SU-DHL-6 (cell line): ENCODE results near the gene F2RL3.

Experiments
- EZH2phosphoT487 ChIP-seq: fragments of 200-600 bp; sonication (generic), shearing (Covaris generic); conservative IDR thresholded peaks from 2 replicates; pipeline ENCODE4 v1.6.1; 2018; ENCODE audit warnings: mild to moderate bottlenecking, antibody characterized with exemption, low read length, moderate library complexity, mixed read lengths
- TF ChIP-seq, protein P1 (sequence below): fragments of 200-600 bp; sonication (generic); IDR thresholded peaks from one replicate; pipeline ENCODE4 v1.5.1; 2017; ENCODE audit warnings: antibody characterized with exemption, mild to moderate bottlenecking, low read length, moderate library complexity; ENCODE audit not compliant: insufficient read depth, poor library complexity, severe bottlenecking

DNA sequence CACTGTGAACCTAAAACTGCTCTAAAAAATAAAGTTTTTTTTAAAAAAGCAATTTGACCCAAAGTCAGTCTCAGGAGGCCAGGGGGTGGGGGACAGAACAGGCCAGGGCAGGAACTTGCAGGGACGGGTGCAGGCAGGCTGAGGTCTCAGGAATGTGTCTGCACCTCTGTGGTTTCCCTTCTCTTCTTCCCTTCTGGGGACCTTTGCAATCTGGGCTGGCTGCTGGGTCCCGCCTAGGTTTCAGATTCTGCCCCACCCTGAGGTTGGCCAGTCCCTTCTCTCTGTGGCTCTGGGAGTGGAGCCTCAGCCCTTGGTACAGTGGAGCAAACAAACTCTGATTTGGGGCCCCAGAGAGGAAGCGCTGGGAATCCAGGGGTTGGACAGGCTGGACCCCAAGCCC lies 5.3 kb upstream of the F2RL3 start:
- TF ChIP-seq, protein P1, sequence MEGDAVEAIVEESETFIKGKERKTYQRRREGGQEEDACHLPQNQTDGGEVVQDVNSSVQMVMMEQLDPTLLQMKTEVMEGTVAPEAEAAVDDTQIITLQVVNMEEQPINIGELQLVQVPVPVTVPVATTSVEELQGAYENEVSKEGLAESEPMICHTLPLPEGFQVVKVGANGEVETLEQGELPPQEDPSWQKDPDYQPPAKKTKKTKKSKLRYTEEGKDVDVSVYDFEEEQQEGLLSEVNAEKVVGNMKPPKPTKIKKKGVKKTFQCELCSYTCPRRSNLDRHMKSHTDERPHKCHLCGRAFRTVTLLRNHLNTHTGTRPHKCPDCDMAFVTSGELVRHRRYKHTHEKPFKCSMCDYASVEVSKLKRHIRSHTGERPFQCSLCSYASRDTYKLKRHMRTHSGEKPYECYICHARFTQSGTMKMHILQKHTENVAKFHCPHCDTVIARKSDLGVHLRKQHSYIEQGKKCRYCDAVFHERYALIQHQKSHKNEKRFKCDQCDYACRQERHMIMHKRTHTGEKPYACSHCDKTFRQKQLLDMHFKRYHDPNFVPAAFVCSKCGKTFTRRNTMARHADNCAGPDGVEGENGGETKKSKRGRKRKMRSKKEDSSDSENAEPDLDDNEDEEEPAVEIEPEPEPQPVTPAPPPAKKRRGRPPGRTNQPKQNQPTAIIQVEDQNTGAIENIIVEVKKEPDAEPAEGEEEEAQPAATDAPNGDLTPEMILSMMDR = no peak
- no peak for TF ChIP-seq EZH2phosphoT487
